CD4-positive, alpha-beta T cell (primary cell): ENCODE results near the gene SPTBN1. TPM values are rescaled to one million over a fixed set of nuclear protein-coding genes. Genes with fewer than 3 reads are reported as not detected.
"Not testable (repeated sequence)": the region's sequence is repeated elsewhere in the genome, so short reads cannot be mapped to it uniquely, and the experiment has no call there.

Experiments used
- ATAC-seq: fragments of 200-7000 bp; cut with Tn5 transposase; one replicate; pipeline ENCODE4 v1.10.0; 2022; ENCODE audit warnings: mild to moderate bottlenecking; ENCODE audit not compliant: poor library complexity
- CTCF ChIA-PET: fragments of 350-600 bp; sonication (Branson Sonifier 250); formaldehyde crosslinking; loops from one replicate; lab custom pipeline; 2021; ENCODE audit warnings: antibody characterized with exemption, inconsistent platforms; lab: Charles Lee
- POLR2A ChIA-PET: fragments of 350-600 bp; sonication (Branson Sonifier 250); formaldehyde crosslinking; loops from one replicate; lab custom pipeline; 2021; ENCODE audit warnings: antibody characterized with exemption, inconsistent platforms; lab: Charles Lee
- DNase-seq, 14 experiments: peaks; one replicate each; pipeline ENCODE4 v3.0.0-alpha.2; 2013 to 2020; ENCODE audit warnings: mixed read lengths in 2 of 14
- H3K27ac ChIP-seq, 2 donors: one replicate each; pipeline versions ENCODE4 v1.5.1 to v1.7.0; 2013; ENCODE audit warnings: low read length in 2 of 2, low read depth in 1 of 2, mild to moderate bottlenecking in 1 of 2
- H3K27me3 ChIP-seq, 2 experiments: 1 replicate in 1 of 2; 2 replicates in 1 of 2; pipeline versions ENCODE4 v1.6.1 to v1.7.0; 2013; ENCODE audit warnings: low read length in 2 of 2, control low read depth in 1 of 2, mild to moderate bottlenecking in 1 of 2, moderate library complexity in 1 of 2; ENCODE audit not compliant: insufficient read depth in 2 of 2, control insufficient read depth in 1 of 2
- H3K36me3 ChIP-seq: one replicate; pipeline ENCODE4 v1.6.1; 2013; ENCODE audit warnings: low read length, control low read depth; ENCODE audit not compliant: insufficient read depth
- H3K4me1 ChIP-seq: one replicate; pipeline ENCODE4 v1.6.1; 2013; ENCODE audit warnings: low read length, control low read depth; ENCODE audit not compliant: insufficient read depth
- H3K4me3 ChIP-seq: one replicate; pipeline ENCODE4 v1.5.1; 2013; ENCODE audit warnings: mild to moderate bottlenecking, low read length, moderate library complexity
- H3K9me3 ChIP-seq, 2 experiments: 1 replicate in 1 of 2; 2 replicates in 1 of 2; pipeline versions ENCODE4 v1.6.1 to v1.7.0; 2013; ENCODE audit warnings: low read length in 2 of 2, mild to moderate bottlenecking in 2 of 2, control low read depth in 1 of 2, moderate library complexity in 1 of 2; ENCODE audit not compliant: control insufficient read depth in 1 of 2, insufficient read depth in 1 of 2
- H3K27ac Mint-ChIP-seq: one replicate; pipeline ENCODE4 v1.8.0; 2020; ENCODE audit warnings: mixed read lengths
- H3K27me3 Mint-ChIP-seq: one replicate; pipeline ENCODE4 v1.8.0; 2021; ENCODE audit warnings: mixed read lengths
- H3K36me3 Mint-ChIP-seq: one replicate; pipeline ENCODE4 v1.8.0; 2021; ENCODE audit warnings: low read depth, mixed read lengths
- H3K4me1 Mint-ChIP-seq: one replicate; pipeline ENCODE4 v1.8.0; 2021; ENCODE audit warnings: low read depth, mixed read lengths
- H3K4me3 Mint-ChIP-seq: one replicate; pipeline ENCODE4 v1.8.0; 2020; ENCODE audit warnings: mild to moderate bottlenecking, mixed read lengths
- H3K9me3 Mint-ChIP-seq: one replicate; pipeline ENCODE4 v1.8.0; 2020; ENCODE audit warnings: mixed read lengths
- intact Hi-C, 2 experiments: fragments of 100-400 bp; cut with DNase I in 1 of 2; cut with micrococcal nuclease in 1 of 2; formaldehyde crosslinking; loops; one replicate each; pipeline versions ENCODE4 v1.15.1 to v1.9.0; 2023 to 2025; cut with DNase I, micrococcal nuclease
- total RNA-seq, 174 experiments: library from RNA in 2 of 174; stranded (reverse) in 2 of 174; gene quantifications; one replicate each; pipeline ENCODE4 v1.2.3 and lab custom pipeline; 2021 to 2026
- TF ChIP-seq, protein P1 (sequence below): fragments of 200-600 bp; IDR thresholded peaks from one replicate; pipeline ENCODE4 v1.8.0; 2022; ENCODE audit warnings: antibody characterized with exemption, mild to moderate bottlenecking

Gene SPTBN1
- total RNA-seq, 2 experiments from 2014 or later: 156 to 166 TPM

DNA sequence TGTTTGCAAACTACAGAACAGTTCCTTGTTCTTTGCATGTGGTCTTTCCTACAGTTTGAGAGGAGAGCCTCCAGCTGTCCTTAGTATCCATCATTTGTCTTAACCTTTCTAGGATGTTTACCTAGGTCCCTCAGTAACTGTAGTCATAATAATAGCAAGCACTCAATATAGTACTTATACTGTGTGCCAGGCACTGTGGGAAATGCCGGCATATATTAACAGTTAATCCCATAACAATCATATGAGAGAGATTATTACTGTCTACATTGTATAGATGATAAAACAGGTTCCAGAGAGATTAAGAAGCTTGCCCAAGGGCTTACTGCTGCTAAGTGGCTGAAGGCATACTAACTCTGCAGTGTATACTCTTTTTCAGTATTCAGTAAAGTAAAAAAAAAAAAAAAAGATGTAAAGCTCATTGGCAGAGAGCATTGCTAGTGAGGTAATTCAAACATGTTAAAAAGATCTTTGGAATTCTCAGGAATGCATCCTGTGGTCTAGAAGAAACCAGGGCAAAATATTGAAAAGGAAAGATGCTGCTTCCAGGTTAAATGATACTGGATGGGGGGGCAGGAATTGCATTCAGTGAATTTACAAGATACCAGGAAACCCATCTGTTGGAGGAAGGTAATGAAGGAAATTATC, 72.3 kb downstream of the SPTBN1 start:
- no peak for DNase-seq
- H3K4me1 Mint-ChIP-seq: peaks cover 18% of the 10 kb centered on the region
- POLR2A ChIA-PET: interaction anchor here (0.7 kb wide), 1 partner anchor 204 kb away, joined by 3 read pairs; no protein-coding TSS in a partner anchor
- no peaks in the 10 kb centered on the region for H3K9me3 Mint-ChIP-seq
- no peak for ATAC-seq
- Histone ChIP-seq H3K27ac (no peak overlapping the region), H3K36me3 (no peaks in the 10 kb centered on the region), H3K27me3 (no peaks in the 10 kb centered on the region), H3K9me3 (no peaks in the 10 kb centered on the region), H3K4me3 (no peak overlapping the region), H3K4me1 (no peaks in the 10 kb centered on the region)
- CTCF ChIA-PET: interaction anchor here (1.2 kb wide), 1 partner anchor 176 kb away, joined by 3 read pairs; no protein-coding TSS in a partner anchor
- no peaks in the 10 kb centered on the region for H3K36me3 Mint-ChIP-seq
- H3K4me3 Mint-ChIP-seq: no peak overlapping the region
- H3K27ac Mint-ChIP-seq: no peak overlapping the region
- no peaks in the 10 kb centered on the region for H3K27me3 Mint-ChIP-seq
- intact Hi-C loops: no loop called here
- TF ChIP-seq, protein P1, sequence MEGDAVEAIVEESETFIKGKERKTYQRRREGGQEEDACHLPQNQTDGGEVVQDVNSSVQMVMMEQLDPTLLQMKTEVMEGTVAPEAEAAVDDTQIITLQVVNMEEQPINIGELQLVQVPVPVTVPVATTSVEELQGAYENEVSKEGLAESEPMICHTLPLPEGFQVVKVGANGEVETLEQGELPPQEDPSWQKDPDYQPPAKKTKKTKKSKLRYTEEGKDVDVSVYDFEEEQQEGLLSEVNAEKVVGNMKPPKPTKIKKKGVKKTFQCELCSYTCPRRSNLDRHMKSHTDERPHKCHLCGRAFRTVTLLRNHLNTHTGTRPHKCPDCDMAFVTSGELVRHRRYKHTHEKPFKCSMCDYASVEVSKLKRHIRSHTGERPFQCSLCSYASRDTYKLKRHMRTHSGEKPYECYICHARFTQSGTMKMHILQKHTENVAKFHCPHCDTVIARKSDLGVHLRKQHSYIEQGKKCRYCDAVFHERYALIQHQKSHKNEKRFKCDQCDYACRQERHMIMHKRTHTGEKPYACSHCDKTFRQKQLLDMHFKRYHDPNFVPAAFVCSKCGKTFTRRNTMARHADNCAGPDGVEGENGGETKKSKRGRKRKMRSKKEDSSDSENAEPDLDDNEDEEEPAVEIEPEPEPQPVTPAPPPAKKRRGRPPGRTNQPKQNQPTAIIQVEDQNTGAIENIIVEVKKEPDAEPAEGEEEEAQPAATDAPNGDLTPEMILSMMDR: no peak

DNA sequence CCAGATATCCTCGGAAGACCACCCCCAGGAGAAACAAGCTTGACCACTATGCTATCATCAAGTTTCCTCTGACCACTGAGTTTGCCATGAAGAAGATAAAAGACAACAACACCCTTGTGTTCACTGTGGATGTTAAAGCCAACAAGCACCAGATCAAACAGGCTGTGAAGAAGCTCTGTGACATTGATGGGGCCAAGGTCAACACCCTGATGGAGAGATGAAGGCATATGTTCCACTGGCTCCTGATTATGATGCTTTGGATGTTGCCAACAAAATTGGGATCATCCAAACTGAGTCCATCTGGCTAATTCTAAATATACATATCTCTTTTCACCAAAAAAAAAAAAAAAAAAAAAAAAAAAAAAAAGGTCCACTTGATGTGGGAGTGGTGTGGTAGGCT, 73.4 kb downstream of the SPTBN1 start:
- H3K27ac ChIP-seq, H3K4me3 Mint-ChIP-seq, H3K27me3 ChIP-seq, H3K27ac Mint-ChIP-seq, DNase-seq, H3K9me3 Mint-ChIP-seq, POLR2A ChIA-PET, H3K36me3 Mint-ChIP-seq, intact Hi-C loops, H3K9me3 ChIP-seq, H3K4me3 ChIP-seq, ATAC-seq, H3K4me1 ChIP-seq, H3K36me3 ChIP-seq, H3K27me3 Mint-ChIP-seq: not testable (repeated sequence)
- CTCF ChIA-PET: interaction anchor here (0.7 kb wide), 1 partner anchor 27 kb away, joined by 3 read pairs; no protein-coding TSS in a partner anchor
- H3K4me1 Mint-ChIP-seq: peaks cover 18% of the 10 kb centered on the region

DNA sequence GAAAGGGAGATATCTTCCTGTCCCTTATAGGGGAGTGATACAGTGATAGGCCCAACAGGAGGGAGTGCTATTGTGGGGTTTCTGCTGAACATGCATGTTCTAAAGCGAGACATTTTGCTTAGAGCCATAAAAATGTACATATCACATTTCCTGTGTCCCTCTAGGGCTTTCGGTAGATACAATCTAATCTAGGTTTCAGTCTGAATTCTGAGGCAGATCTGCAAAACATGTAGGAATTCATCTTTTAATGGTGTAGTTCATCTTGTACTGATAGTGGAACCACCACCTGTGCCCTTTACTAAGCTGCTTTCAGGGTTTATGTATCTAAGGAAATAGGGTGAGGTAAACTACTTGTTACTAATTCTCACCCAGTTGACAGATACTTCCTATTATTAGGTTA, 73.8 kb downstream of the SPTBN1 start:
- Mint-ChIP-seq H3K9me3 (no peaks in the 10 kb centered on the region), H3K27ac (no peak overlapping the region), H3K4me1 (peaks cover 18% of the 10 kb centered on the region), H3K4me3 (no peak overlapping the region), H3K36me3 (no peaks in the 10 kb centered on the region), H3K27me3 (no peaks in the 10 kb centered on the region)
- Histone ChIP-seq H3K36me3 (no peaks in the 10 kb centered on the region), H3K4me3 (no peak overlapping the region), H3K9me3 (no peaks in the 10 kb centered on the region), H3K27ac (no peak overlapping the region), H3K27me3 (no peaks in the 10 kb centered on the region), H3K4me1 (no peaks in the 10 kb centered on the region)
- DNase-seq (peak in 1 of 14 experiments; percentile 7), ATAC-seq (no peak)
- ChIA-PET POLR2A (no interaction called here), CTCF (no interaction called here)
- TF ChIP-seq, protein P1: no peak
- intact Hi-C loops: no loop called here

DNA sequence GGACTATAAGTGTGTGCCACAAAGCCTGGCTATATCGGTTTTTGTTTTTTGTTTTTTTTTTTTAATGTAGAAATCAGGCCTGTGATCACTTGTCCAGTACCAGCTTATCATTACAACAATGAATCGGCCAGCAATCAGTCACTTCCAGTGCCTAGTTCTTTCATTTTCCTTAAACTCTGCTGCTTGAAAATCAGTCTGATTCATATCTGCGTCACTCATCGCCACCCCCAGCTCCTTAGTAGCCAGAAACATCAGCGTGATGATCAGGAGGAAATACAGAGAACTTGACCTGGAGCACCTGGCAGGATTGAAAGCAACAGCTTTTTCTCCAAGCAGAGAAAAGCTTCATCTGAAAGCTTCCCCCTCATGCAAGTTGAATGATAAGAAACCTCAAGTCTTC, 75.4 kb downstream of the SPTBN1 start:
- Histone ChIP-seq H3K36me3 (no peaks in the 10 kb centered on the region), H3K9me3 (no peaks in the 10 kb centered on the region), H3K27ac (no peak overlapping the region), H3K4me1 (no peaks in the 10 kb centered on the region), H3K4me3 (no peak overlapping the region), H3K27me3 (no peaks in the 10 kb centered on the region)
- intact Hi-C loops: no loop called here
- TF ChIP-seq, protein P1: no peak
- no peak for ATAC-seq
- H3K27ac Mint-ChIP-seq: no peak overlapping the region
- POLR2A ChIA-PET: no interaction called here
- no peaks in the 10 kb centered on the region for H3K9me3 Mint-ChIP-seq
- peaks cover 18% of the 10 kb centered on the region for H3K4me1 Mint-ChIP-seq
- no peak for DNase-seq
- H3K36me3 Mint-ChIP-seq: no peaks in the 10 kb centered on the region
- no peak overlapping the region for H3K4me3 Mint-ChIP-seq
- CTCF ChIA-PET: no interaction called here
- no peaks in the 10 kb centered on the region for H3K27me3 Mint-ChIP-seq
